Mucosa of descending colon (tissue), 3 donors: ENCODE results near the gene NRROS. TPM values are rescaled to one million over a fixed set of nuclear protein-coding genes. Genes with fewer than 3 reads are reported as not detected.

Experiments used
- ATAC-seq: fragments of 200-7000 bp; cut with Tn5 transposase; one replicate; pipeline ENCODE4 v1.9.1; 2020; ENCODE audit warnings: mild to moderate bottlenecking, moderate library complexity
- DNase-seq, 3 donors: peaks; one replicate each; pipeline ENCODE4 v3.0.0-alpha.2; 2020
- H3K36me3 ChIP-seq: fragments of 200-600 bp; one replicate; pipeline ENCODE4 v1.8.0; 2021; ENCODE audit warnings: low read depth, mild to moderate bottlenecking
- H3K4me1 ChIP-seq: fragments of 200-600 bp; one replicate; pipeline ENCODE4 v1.8.0; 2021; ENCODE audit warnings: low read depth, mild to moderate bottlenecking
- H3K4me3 ChIP-seq: fragments of 200-600 bp; one replicate; pipeline ENCODE4 v1.8.0; 2021; ENCODE audit warnings: mild to moderate bottlenecking
- H3K9me3 ChIP-seq: fragments of 200-600 bp; one replicate; pipeline ENCODE4 v1.8.0; 2021; ENCODE audit warnings: mild to moderate bottlenecking
- CTCF ChIP-seq: fragments of 200-600 bp; IDR thresholded peaks from one replicate; pipeline ENCODE4 v1.8.0; 2022; ENCODE audit warnings: antibody characterized with exemption, mild to moderate bottlenecking
- intact Hi-C, 2 donors: fragments of 100-400 bp; cut with DNase I in 1 of 2; cut with micrococcal nuclease in 1 of 2; formaldehyde crosslinking; loops; one replicate each; pipeline versions ENCODE4 v1.11.0 to v1.11.1; 2022; cut with DNase I, micrococcal nuclease
- total RNA-seq, 3 donors: library from RNA; stranded (reverse); fragmentation: NEBNext Ultra II Directional in 2 of 3; extraction: Animal tissue kit (Norgen Biotek cat#: 25700) in 2 of 3; gene quantifications; one replicate each; pipeline versions ENCODE4 v1.2.1 to v1.2.4, GENCODE V29; 2021 to 2023
- donor health status: DM: no; HTN: no; CAD: no; lungs with moderate emphysema.
- donor health status: DM: no; HTN: no; CAD: no.
- donor health status: DM: no; HTN: yes; CAD: no.

NRROS gene
- total RNA-seq, 3 donors from 2014 or later: 1.1 to 6.0 (median 5.4) TPM

GRCh38 chr3:196602673-196603072 is 36.8 kb upstream of the NRROS start:
- Histone ChIP-seq H3K4me1 (no peaks in the 10 kb centered on the region), H3K9me3 (no peaks in the 10 kb centered on the region), H3K36me3 (no peaks in the 10 kb centered on the region), H3K4me3 (no peak overlapping the region)
- TF ChIP-seq CTCF: no peak
- intact Hi-C loops: no loop called here
- DNase-seq (no peak), ATAC-seq (no peak)

GRCh38 chr3:196603683-196604082 is 35.8 kb upstream of the NRROS start:
- H3K9me3 ChIP-seq: no peaks in the 10 kb centered on the region
- TF ChIP-seq CTCF: no peak
- H3K36me3 ChIP-seq: no peaks in the 10 kb centered on the region
- no peak for DNase-seq
- no peak overlapping the region for H3K4me3 ChIP-seq
- no peaks in the 10 kb centered on the region for H3K4me1 ChIP-seq
- intact Hi-C loops: no loop called here
- ATAC-seq: no peak

GRCh38 chr3:196604548-196604947 is 34.9 kb upstream of the NRROS start:
- ATAC-seq (no peak), DNase-seq (no peak)
- H3K9me3 ChIP-seq: no peaks in the 10 kb centered on the region
- H3K4me1 ChIP-seq: peaks cover under 1% of the 10 kb centered on the region
- intact Hi-C loops: no loop called here
- H3K4me3 ChIP-seq: no peak overlapping the region
- H3K36me3 ChIP-seq: no peaks in the 10 kb centered on the region
- TF ChIP-seq CTCF: no peak

- no peak for ATAC-seq
- Histone ChIP-seq H3K9me3 (no peaks in the 10 kb centered on the region), H3K4me3 (no peak overlapping the region), H3K4me1 (peaks cover 8% of the 10 kb centered on the region), H3K36me3 (no peaks in the 10 kb centered on the region)
- DNase-seq: no peak
- TF ChIP-seq CTCF: no peak
- intact Hi-C loops: loop anchor here (5.0 kb wide), 2 partner anchors 74 to 79 kb away; no protein-coding TSS in a partner anchor
Measured at GRCh38 chr3:196608693-196609092, 30.8 kb upstream of the NRROS start.

GRCh38 chr3:196609343-196609775 is 30.1 kb upstream of the NRROS start:
- H3K36me3 ChIP-seq: no peaks in the 10 kb centered on the region
- H3K9me3 ChIP-seq: no peaks in the 10 kb centered on the region
- intact Hi-C loops: loop anchor here (5.0 kb wide), 2 partner anchors 73 to 78 kb away; no protein-coding TSS in a partner anchor
- DNase-seq (peak; percentile 94 to 96 (median 95)), ATAC-seq (peak; percentile 100)
- peaks cover 8% of the 10 kb centered on the region for H3K4me1 ChIP-seq
- peak; percentile 60 for TF ChIP-seq CTCF
- no peak overlapping the region for H3K4me3 ChIP-seq
